ENCODE results near the gene REEP1. TPM values are rescaled to one million over a fixed set of nuclear protein-coding genes. Genes with fewer than 3 reads are reported as not detected.
"Not testable (repeated sequence)": the region's sequence is repeated elsewhere in the genome, so short reads cannot be mapped to it uniquely, and the experiment has no call there.

Gene REEP1
- total RNA-seq, 1 experiment from 2014 or later: 0.24 TPM

DNA sequence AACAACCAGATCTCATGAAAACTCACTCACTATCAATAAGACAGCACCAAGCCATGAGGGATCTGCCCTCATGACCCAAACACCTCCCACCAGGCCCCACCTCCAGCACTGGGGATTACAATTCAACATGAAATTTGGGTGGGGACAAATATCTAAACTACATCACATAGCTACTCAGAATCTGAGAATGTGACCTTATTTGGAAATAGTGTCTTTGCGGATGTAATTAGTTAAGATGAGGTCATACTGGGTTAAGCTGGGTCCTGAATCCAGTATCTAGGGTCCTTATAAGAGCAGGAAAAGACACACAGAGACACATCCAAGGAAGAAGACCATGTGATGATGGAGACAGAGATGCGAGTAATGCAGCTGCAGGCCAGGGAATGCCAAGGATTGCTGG is 27.5 kb upstream of the REEP1 start:
- H3K4me1 ChIP-seq (replicated peaks): no peaks in the 10 kb centered on the region
- no peak overlapping the region for H3K27ac ChIP-seq
- no peak for DNase-seq (ENCODE audit: low read depth in 1 of 2, low spot score in 2 of 2)
- H3K36me3 ChIP-seq: no peaks in the 10 kb centered on the region
- H3K9me3 ChIP-seq (replicated peaks): no peaks in the 10 kb centered on the region
- no peaks in the 10 kb centered on the region for H3K27me3 ChIP-seq (replicated peaks)
- H3K4me3 ChIP-seq: no peak overlapping the region

DNA sequence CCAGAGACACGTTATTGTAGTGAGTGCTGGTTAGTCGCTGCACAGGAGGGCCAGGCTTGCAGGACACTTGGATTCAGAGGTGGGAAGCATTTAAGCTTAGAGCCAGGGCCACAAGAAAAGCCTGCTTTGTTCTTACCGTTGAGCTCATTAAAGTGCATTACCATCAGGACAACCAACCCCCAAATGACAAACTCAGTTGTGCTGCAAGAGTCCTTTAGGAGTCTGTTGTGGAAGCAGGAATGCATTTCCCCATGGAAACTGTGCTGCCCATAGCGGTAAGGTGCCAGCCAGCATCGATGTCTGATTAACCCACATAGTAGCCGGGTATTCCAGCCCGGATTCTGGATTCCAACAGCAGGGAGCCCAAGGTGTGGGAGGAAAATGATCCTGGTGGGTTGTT is 23.4 kb upstream of the REEP1 start:
- Histone ChIP-seq H3K4me1 (replicated peaks) (no peaks in the 10 kb centered on the region), H3K27me3 (replicated peaks) (0 out of 2 replicates have a peak, but pooled peaks cover 2% of the 10 kb centered on the region), H3K36me3 (no peaks in the 10 kb centered on the region), H3K9me3 (replicated peaks) (no peaks in the 10 kb centered on the region), H3K27ac (no peak overlapping the region), H3K4me3 (no peak overlapping the region)
- no peak for DNase-seq (ENCODE audit: low read depth in 1 of 2, low spot score in 2 of 2)

DNA sequence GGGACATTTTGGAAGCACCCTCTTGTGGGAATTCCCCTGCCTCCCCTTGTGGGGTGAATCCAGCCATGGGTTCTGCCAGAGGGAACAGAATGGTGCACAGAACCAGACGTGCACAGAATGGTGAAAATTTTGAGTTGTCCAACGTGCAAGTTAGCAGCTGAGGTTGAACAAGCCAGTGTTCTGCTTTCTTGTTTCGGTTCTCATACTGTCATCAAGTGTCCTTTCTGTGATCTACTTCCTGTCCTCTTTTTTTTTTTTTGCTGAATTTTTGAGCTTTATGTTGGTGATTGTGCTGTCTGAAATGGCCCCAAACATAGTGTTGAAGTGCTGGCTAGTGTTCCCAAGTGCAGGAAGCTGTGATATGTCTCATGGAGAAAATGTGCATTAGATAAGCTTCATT is 21.5 kb upstream of the REEP1 start:
- H3K27me3 ChIP-seq (replicated peaks): 0 out of 2 replicates have a peak, but pooled peaks cover 2% of the 10 kb centered on the region
- DNase-seq (ENCODE audit: low read depth in 1 of 2, low spot score in 2 of 2): no peak
- no peak overlapping the region for H3K27ac ChIP-seq
- H3K4me1 ChIP-seq (replicated peaks): no peaks in the 10 kb centered on the region
- H3K4me3 ChIP-seq: no peak overlapping the region
- no peaks in the 10 kb centered on the region for H3K36me3 ChIP-seq
- no peaks in the 10 kb centered on the region for H3K9me3 ChIP-seq (replicated peaks)

DNA sequence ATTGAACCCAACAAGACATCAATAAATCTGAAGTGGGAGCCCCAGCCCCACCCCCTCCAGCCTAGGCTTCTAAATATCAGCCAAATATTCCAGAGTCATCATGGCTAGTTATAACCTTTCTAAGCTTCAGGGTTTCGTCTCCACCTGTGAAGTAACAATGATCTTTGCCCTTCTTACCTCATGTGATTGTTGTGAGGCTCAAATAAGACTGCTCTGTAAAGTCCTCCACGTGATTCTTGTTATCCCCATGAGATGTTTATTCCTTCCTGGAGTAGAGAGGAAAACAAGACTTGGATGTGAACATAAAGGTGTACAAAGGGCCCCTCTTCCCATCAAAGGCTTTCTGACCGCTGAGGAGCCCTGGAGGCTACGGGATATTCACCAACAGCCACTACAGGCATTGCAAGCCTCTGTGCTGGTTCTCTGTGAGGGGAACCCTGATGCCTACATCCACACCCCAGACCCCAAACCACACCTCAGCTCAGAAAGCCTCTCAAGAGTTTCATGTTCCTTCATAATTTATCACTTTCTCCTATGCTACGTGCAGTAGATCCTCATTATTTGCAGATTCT is 20.1 kb upstream of the REEP1 start:
- no peak overlapping the region for H3K4me3 ChIP-seq
- DNase-seq (ENCODE audit: low read depth in 1 of 2, low spot score in 2 of 2): no peak
- H3K36me3 ChIP-seq: no peaks in the 10 kb centered on the region
- no peak overlapping the region for H3K27ac ChIP-seq
- no peaks in the 10 kb centered on the region for H3K9me3 ChIP-seq (replicated peaks)
- H3K27me3 ChIP-seq (replicated peaks): peaks cover 2% of the 10 kb centered on the region; the same call in 1 of the 2 replicates
- H3K4me1 ChIP-seq (replicated peaks): no peaks in the 10 kb centered on the region

DNA sequence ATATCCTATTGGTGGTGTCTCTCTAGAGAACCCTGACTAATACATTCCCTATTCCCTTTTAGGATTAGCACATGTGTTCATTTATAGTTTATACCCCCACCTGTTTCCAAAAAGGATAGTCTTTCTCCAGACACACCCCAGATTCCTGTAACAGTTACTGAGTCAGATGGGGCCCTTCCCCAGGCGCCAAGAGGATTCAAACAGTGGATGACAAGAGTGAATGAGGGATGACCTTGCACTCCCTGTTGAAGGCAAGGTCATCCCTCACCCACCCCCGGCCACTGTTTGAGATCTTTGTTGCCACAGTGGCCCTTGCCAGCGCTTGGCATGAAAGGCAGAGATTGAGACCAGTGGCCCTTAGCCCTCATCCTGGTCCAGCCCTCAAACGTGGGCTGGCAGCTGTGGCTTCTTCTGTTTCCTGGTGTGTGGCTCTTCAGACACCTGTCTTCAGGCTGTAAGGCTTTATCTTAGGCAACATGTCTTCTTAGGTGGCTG is 15.3 kb upstream of the REEP1 start:
- H3K36me3 ChIP-seq: no peaks in the 10 kb centered on the region
- DNase-seq (ENCODE audit: low read depth in 1 of 2, low spot score in 2 of 2): no peak
- H3K4me3 ChIP-seq: no peak overlapping the region
- H3K27me3 ChIP-seq (replicated peaks): no peaks in the 10 kb centered on the region; the same call in 1 of the 2 replicates
- H3K27ac ChIP-seq: no peak overlapping the region
- H3K4me1 ChIP-seq (replicated peaks): no peaks in the 10 kb centered on the region
- no peaks in the 10 kb centered on the region for H3K9me3 ChIP-seq (replicated peaks)

DNA sequence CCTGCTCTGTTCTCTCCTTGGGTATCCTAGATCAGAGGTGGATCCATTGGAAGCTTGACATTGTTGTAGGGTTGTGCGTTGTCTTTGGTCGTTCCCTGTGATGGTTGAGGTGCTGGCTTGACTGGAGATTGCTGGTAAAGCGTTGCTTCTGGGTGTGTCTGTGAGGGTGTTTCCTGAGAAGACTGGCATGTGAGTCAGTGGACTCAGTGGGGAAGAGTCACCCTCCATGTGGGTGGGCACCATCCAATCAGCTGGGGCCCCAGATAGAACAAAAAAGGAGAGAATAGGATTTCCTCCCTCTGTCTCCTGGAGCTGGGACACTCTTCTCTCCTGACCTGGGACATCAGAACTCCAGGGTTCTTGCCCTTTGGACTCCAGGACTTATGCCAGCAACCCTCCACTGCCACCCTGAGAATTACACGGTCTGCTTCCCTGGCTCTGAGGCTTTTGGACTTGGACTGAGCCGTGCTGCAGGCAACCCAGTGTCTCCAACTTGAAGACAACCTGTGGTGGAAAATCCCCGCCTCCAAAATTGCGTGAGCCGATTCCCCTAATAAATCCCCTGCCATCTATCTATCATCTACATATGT is 14.8 kb upstream of the REEP1 start:
- H3K36me3 ChIP-seq: no peaks in the 10 kb centered on the region
- no peak overlapping the region for H3K4me3 ChIP-seq
- H3K27me3 ChIP-seq (replicated peaks): no peaks in the 10 kb centered on the region; the same call in none of the 2 replicates
- H3K27ac ChIP-seq: no peak overlapping the region
- no peak for DNase-seq (ENCODE audit: low read depth in 1 of 2, low spot score in 2 of 2)
- H3K9me3 ChIP-seq (replicated peaks): no peaks in the 10 kb centered on the region
- no peaks in the 10 kb centered on the region for H3K4me1 ChIP-seq (replicated peaks)

DNA sequence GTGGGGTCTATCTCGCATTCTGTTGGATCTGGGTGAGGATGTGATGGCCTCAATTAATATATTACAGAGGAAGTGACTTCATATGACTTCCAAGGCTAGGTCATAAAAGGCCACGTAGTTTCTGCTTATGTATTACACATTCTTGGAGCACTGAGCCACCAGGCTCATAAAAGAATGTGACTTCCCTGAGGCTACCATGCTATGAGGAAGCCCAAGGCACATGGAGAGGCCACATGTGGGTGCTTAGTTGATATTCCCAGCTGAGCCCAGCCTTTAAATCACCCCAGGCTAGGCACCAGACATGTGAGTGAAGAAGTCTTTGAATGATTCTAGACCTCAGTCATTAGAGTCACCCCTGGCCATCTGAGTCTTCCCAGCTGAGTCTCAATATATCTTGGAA is 13.3 kb upstream of the REEP1 start:
- Histone ChIP-seq H3K4me3 (no peak overlapping the region), H3K27me3 (replicated peaks) (no peaks in the 10 kb centered on the region; the same call in none of the 2 replicates), H3K4me1 (replicated peaks) (no peaks in the 10 kb centered on the region), H3K27ac (no peak overlapping the region), H3K36me3 (no peaks in the 10 kb centered on the region), H3K9me3 (replicated peaks) (no peaks in the 10 kb centered on the region)
- no peak for DNase-seq (ENCODE audit: low read depth in 1 of 2, low spot score in 2 of 2)

DNA sequence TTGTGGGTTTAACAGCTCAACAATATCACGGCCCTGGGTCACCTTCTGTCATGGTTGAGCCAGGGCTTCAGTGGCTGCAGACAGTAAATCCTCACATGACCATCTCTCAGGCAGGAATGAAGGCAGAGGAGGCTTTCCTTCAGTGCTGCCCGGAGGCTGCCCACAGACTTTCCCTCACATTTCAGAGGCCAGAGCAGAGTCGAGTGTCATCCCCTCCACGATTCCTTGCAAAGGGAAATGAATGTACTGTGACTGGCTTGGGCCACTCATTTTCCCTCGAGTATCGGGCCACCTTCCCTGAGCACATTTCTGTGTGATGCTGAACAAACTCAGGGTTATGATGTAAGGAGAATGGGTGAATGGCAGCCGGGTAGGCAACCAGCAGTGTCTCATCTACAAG is 10.0 kb upstream of the REEP1 start:
- no peak overlapping the region for H3K4me3 ChIP-seq
- no peaks in the 10 kb centered on the region for H3K9me3 ChIP-seq (replicated peaks)
- no peaks in the 10 kb centered on the region for H3K36me3 ChIP-seq
- DNase-seq (ENCODE audit: low read depth in 1 of 2, low spot score in 2 of 2): no peak
- H3K27me3 ChIP-seq (replicated peaks): peaks cover 12% of the 10 kb centered on the region
- H3K27ac ChIP-seq: no peak overlapping the region
- H3K4me1 ChIP-seq (replicated peaks): no peaks in the 10 kb centered on the region

DNA sequence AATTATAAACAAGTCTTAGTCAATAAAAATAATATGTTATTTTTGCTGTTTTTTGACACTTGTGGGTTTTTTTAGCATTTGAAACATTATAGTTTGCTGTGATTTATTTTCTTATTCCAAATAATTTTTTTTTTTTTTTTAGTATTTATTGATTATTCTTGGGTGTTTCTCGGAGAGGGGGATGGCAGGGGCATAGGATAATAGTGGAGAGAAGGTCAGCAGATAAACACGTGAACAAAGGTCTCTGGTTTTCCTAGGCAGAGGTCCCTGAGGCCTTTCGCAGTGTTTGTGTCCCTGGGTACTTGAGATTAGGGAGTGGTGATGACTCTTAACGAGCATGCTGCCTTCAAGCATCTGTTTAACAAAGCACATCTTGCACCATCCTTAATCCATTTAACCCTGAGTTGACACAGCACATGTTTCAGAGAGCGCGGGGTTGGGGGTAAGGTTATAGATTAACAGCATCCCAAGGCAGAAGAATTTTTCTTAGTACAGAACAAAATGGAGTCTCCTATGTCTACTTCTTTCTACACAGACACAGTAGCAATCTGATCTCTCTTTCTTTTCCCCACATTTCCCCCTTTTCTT is 8.5 kb upstream of the REEP1 start:
- H3K4me1 ChIP-seq (replicated peaks); DNase-seq (ENCODE audit: low read depth in 1 of 2, low spot score in 2 of 2); H3K36me3 ChIP-seq; H3K27ac ChIP-seq; H3K4me3 ChIP-seq; H3K9me3 ChIP-seq (replicated peaks): not testable (repeated sequence)
- H3K27me3 ChIP-seq (replicated peaks): peaks cover 12% of the 10 kb centered on the region

DNA sequence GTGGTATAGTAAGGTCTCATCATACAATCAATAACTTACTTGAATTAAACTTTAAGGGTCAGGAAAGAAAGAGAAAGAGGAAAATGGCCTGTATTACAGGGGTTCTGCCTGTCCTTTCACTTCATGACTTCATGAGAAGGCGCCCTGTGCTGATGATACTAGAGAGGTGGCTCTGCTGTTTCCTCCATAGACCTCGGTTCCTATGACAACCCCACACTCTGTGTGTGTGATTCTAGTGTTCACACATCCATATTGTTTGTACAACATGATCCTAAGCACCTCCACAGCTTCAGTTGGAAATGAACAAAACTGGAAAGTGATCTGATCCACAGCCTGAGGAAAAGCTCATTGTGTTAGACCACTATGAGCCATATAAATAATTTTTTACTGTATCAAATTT is 7.0 kb upstream of the REEP1 start:
- Histone ChIP-seq H3K9me3 (replicated peaks) (no peaks in the 10 kb centered on the region), H3K27me3 (replicated peaks) (peaks cover 25% of the 10 kb centered on the region), H3K27ac (no peak overlapping the region), H3K4me1 (replicated peaks) (no peaks in the 10 kb centered on the region), H3K4me3 (no peak overlapping the region), H3K36me3 (no peaks in the 10 kb centered on the region)
- no peak for DNase-seq (ENCODE audit: low read depth in 1 of 2, low spot score in 2 of 2)

DNA sequence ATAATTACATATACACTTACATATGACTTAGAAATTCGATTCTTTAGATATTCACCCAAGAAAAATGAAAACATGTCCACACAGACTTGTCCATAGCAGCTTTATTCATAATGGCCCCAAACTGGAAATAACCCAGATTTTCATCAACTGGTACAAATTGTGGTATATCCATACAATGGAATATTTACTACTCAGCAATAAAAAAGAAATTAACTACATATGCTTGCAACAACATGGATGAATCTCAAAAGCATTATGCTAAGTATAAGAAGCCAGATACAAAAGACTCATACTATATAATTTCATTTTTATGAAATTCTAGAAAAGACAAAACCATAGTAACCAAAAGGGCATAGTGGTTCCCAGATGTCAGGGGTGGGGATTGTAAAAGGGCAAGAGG is 5.1 kb upstream of the REEP1 start:
- H3K4me3 ChIP-seq: no peak overlapping the region
- peaks cover 42% of the 10 kb centered on the region for H3K27me3 ChIP-seq (replicated peaks)
- no peaks in the 10 kb centered on the region; the same call in 1 of the 2 replicates for H3K4me1 ChIP-seq (replicated peaks)
- DNase-seq (ENCODE audit: low read depth in 1 of 2, low spot score in 2 of 2): no peak
- H3K36me3 ChIP-seq: no peaks in the 10 kb centered on the region
- H3K27ac ChIP-seq: no peak overlapping the region
- no peaks in the 10 kb centered on the region for H3K9me3 ChIP-seq (replicated peaks)

DNA sequence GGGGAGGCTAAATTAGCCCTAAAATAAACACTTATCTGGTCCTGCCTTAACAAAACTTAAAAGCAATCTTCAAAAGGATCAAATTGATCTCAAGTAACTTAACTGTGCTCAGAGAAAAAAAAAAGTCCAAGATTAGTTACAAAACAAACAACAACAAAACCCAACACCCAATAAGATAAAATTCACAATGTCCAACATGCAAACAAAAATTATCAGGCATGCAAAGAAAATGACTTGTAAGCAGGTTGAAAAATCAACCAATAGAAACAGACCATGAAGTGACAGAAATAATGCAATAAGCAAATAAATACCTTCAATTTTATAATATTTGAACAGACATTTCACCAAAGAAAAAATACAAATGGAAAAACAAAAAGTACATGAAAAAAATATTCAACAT is 4.0 kb upstream of the REEP1 start:
- Histone ChIP-seq H3K9me3 (replicated peaks) (no peaks in the 10 kb centered on the region), H3K4me3 (no peak overlapping the region), H3K36me3 (no peaks in the 10 kb centered on the region), H3K27me3 (replicated peaks) (peaks cover 49% of the 10 kb centered on the region), H3K4me1 (replicated peaks) (peaks cover 4% of the 10 kb centered on the region), H3K27ac (no peak overlapping the region)
- DNase-seq (ENCODE audit: low read depth in 1 of 2, low spot score in 2 of 2): no peak

DNA sequence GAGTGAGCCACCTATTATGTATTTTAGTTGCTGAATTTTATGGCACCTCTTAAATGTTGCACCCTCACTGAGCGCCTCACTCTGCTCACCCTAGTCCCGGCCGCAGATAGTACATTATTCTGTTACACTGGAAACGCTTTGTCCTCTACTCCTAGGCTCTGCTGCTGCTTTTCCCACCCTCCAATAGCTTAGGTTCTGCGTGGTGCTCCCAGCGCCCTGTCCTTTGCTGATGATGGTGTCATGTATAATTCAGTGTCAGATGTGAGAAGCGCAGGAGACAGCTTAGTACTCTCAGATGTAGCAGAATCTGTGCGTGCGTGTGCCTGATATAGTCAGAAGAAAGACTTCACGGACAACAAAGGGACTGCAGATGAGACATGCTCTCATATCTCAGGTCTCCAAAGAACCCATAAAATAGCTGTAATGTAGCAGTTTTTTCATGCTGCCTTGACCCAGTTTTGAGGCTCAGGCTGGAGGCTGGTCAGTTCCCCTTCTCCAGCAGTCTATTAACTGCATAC is 1.4 kb upstream of the REEP1 start:
- no peak overlapping the region for H3K27ac ChIP-seq
- H3K4me1 ChIP-seq (replicated peaks): peaks cover 4% of the 10 kb centered on the region
- no peak for DNase-seq (ENCODE audit: low read depth in 1 of 2, low spot score in 2 of 2)
- no peak overlapping the region for H3K4me3 ChIP-seq
- H3K9me3 ChIP-seq (replicated peaks): no peaks in the 10 kb centered on the region
- no peaks in the 10 kb centered on the region for H3K36me3 ChIP-seq
- peaks cover 60% of the 10 kb centered on the region for H3K27me3 ChIP-seq (replicated peaks)

DNA sequence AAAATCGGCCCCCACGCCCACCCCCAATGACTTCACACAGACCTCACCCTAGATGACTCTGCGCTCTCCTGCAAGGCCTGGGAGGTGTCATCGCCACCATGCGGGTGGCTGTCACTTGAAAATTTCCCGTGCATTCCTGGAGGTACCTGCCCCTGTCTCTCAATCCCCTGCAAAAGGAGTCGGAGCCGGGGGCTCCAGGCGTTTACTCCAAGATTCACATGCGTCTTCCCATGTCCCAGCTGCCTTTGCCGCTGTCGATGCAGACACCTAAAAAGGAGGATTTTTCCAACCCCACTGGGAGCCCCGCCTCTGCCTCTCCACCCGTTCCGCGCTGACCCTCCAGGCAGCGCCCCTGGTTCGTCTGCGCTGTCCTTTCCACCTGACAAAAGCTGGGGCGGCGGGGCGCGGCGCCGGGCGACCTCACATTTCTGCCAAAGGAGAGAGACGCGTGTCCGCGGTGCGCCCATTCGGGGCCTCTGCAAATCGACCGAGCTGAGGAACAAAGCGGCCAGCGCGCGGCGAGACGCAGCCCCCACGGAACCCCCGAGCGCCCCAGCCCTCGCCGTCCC is 667 bp downstream of the REEP1 start:
- Histone ChIP-seq H3K36me3 (no peaks in the 10 kb centered on the region), H3K9me3 (replicated peaks) (no peaks in the 10 kb centered on the region), H3K4me3 (peak overlapping the region; percentile 13), H3K27ac (no peak overlapping the region), H3K4me1 (replicated peaks) (peaks cover 4% of the 10 kb centered on the region), H3K27me3 (replicated peaks) (peaks cover 63% of the 10 kb centered on the region)
- DNase-seq (ENCODE audit: low read depth in 1 of 2, low spot score in 2 of 2): no peak
